AG09319 (cell line): ENCODE results near the gene SCNN1G.

Experiments used
- DNase-seq: peaks from one replicate; pipeline ENCODE4 v3.0.0-alpha.2; 2010; ENCODE audit warnings: low read depth; ENCODE audit errors: extremely low read depth
- TF ChIP-seq, protein P1 (sequence below): IDR thresholded peaks from 2 replicates; pipeline ENCODE4 v1.5.1; 2011; ENCODE audit warnings: low read depth, mild to moderate bottlenecking, inconsistent platforms, low read length, moderate library complexity

The SCNN1G gene

DNA sequence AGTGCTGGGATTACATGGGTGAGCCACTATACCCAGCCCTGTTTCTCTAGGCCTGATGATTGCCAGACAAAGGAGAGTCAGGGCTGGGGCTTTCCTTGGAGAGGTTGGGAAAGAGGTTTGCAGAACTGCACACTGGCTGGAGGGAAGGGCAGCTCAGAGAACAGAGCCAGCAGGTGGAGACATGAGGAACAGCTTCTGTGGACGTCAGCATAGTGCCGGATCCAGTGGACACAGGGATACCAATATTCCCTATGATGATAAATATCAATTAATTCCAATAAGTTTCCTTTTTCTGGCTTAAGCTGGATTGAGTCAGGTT, 76.3 kb downstream of the SCNN1G start:
- TF ChIP-seq, protein P1, sequence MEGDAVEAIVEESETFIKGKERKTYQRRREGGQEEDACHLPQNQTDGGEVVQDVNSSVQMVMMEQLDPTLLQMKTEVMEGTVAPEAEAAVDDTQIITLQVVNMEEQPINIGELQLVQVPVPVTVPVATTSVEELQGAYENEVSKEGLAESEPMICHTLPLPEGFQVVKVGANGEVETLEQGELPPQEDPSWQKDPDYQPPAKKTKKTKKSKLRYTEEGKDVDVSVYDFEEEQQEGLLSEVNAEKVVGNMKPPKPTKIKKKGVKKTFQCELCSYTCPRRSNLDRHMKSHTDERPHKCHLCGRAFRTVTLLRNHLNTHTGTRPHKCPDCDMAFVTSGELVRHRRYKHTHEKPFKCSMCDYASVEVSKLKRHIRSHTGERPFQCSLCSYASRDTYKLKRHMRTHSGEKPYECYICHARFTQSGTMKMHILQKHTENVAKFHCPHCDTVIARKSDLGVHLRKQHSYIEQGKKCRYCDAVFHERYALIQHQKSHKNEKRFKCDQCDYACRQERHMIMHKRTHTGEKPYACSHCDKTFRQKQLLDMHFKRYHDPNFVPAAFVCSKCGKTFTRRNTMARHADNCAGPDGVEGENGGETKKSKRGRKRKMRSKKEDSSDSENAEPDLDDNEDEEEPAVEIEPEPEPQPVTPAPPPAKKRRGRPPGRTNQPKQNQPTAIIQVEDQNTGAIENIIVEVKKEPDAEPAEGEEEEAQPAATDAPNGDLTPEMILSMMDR, result no peak
- DNase-seq, result no peak
